Effector memory CD8-positive, alpha-beta T cell (primary cell): ENCODE results near the gene TMEM181.
"Not testable (repeated sequence)": the region's sequence is repeated elsewhere in the genome, so short reads cannot be mapped to it uniquely, and the experiment has no call there.

Source experiments
- ATAC-seq: fragments of 150-1000 bp; cut with Tn5 transposase; replicated peaks from 2 replicates; pipeline ENCODE4 v1.10.0; 2021; ENCODE audit warnings: mild to moderate bottlenecking, moderate library complexity
- DNase-seq, 3 experiments: peaks; one replicate each; pipeline ENCODE4 v3.0.0; 2021
- H3K27ac Mint-ChIP-seq, 2 donors: one replicate each; pipeline ENCODE4 v1.8.0; 2022; ENCODE audit warnings: mild to moderate bottlenecking in 2 of 2, mixed read lengths in 2 of 2, moderate library complexity in 2 of 2
- H3K27me3 Mint-ChIP-seq, 2 donors: one replicate each; pipeline ENCODE4 v1.8.0; 2022; ENCODE audit warnings: mixed read lengths in 2 of 2
- H3K36me3 Mint-ChIP-seq: one replicate; pipeline ENCODE4 v1.8.0; 2022; ENCODE audit warnings: mild to moderate bottlenecking, moderate library complexity, mixed read lengths; ENCODE audit not compliant: insufficient read depth
- H3K4me1 Mint-ChIP-seq, 2 donors: one replicate each; pipeline ENCODE4 v1.8.0; 2022; ENCODE audit warnings: low read depth in 2 of 2, mixed read lengths in 2 of 2
- H3K4me3 Mint-ChIP-seq, 2 donors: one replicate each; pipeline ENCODE4 v1.8.0; 2022; ENCODE audit warnings: mild to moderate bottlenecking in 2 of 2, mixed read lengths in 2 of 2, moderate library complexity in 2 of 2
- H3K9me3 Mint-ChIP-seq, 2 donors: one replicate each; pipeline ENCODE4 v1.8.0; 2022; ENCODE audit warnings: mixed read lengths in 2 of 2

TMEM181 gene

GRCh38 chr6:158544428-158544827 lies 15.5 kb upstream of the TMEM181 start:
- H3K4me1 Mint-ChIP-seq: peaks cover 0 to 2% of the 10 kb centered on the region in 2 donors
- H3K9me3 Mint-ChIP-seq: no peaks in the 10 kb centered on the region
- H3K27me3 Mint-ChIP-seq: peaks cover 37 to 84% of the 10 kb centered on the region in 2 donors
- no peak overlapping the region for H3K27ac Mint-ChIP-seq
- no peak for DNase-seq
- ATAC-seq: no peak
- H3K4me3 Mint-ChIP-seq: no peak overlapping the region
- H3K36me3 Mint-ChIP-seq: no peaks in the 10 kb centered on the region

GRCh38 chr6:158545043-158545966 lies 14.6 kb upstream of the TMEM181 start:
- no peaks in the 10 kb centered on the region for H3K36me3 Mint-ChIP-seq
- peaks cover 30 to 77% of the 10 kb centered on the region in 2 donors for H3K27me3 Mint-ChIP-seq

GRCh38 chr6:158548418-158549161 lies 11.3 kb upstream of the TMEM181 start:
- H3K9me3 Mint-ChIP-seq: no peaks in the 10 kb centered on the region
- no peak for DNase-seq
- H3K27ac Mint-ChIP-seq: no peak overlapping the region
- no peak for ATAC-seq
- peaks cover 21 to 57% of the 10 kb centered on the region in 2 donors for H3K27me3 Mint-ChIP-seq
- no peaks in the 10 kb centered on the region for H3K36me3 Mint-ChIP-seq
- H3K4me3 Mint-ChIP-seq: no peak overlapping the region
- H3K4me1 Mint-ChIP-seq: peaks cover 0 to 2% of the 10 kb centered on the region in 2 donors

More at GRCh38 chr6:158545043-158545966, 14.6 kb upstream of the TMEM181 start:
- DNase-seq (no peak), ATAC-seq (no peak)
- Mint-ChIP-seq H3K9me3 (no peaks in the 10 kb centered on the region), H3K27ac (no peak overlapping the region), H3K4me3 (no peak overlapping the region), H3K4me1 (peaks cover 0 to 2% of the 10 kb centered on the region in 2 donors)

DNA sequence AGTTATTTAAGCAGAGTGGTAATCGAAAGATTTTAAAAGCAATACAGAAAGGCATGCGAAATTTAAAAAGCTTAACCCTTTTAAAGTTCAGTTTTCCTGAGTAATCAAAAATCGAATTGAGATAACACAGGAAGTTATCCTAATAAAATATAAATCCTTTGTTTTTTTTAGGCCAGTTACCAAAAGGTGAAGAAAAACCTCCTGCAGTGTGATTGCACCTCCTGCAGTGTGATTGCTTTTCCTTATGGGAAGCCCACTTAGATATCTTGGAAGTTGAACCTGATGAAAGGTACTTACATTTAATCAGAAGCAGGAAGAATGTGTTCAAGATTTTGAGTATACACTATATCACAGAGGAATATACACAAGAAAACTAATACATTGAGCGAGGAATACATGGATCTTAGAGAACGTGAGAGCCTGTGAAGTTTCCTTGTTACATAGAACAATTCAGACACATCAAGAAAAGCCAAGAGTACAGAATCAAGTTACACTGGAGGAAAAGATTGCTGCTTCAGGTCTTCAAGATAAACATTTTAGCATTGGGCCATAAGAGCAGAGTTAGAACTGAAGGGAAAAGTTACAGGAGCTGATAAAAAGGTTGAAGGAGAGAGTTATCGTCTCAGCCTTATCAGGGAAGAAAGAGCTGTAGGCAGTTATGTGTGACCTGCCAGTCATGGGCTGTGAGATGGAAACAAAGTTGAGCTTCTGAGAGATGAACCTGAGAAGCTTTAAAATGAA lies 7.7 kb upstream of the TMEM181 start:
- Mint-ChIP-seq H3K4me1 (peaks cover 0 to 2% of the 10 kb centered on the region in 2 donors), H3K9me3 (no peaks in the 10 kb centered on the region), H3K36me3 (no peaks in the 10 kb centered on the region), H3K27ac (no peak overlapping the region), H3K27me3 (peaks cover 5 to 25% of the 10 kb centered on the region in 2 donors), H3K4me3 (no peak overlapping the region)
- ATAC-seq (no peak), DNase-seq (no peak)

- ATAC-seq: no peak
- no peak for DNase-seq
- H3K27me3 Mint-ChIP-seq: peaks cover 5 to 25% of the 10 kb centered on the region in 2 donors
- no peaks in the 10 kb centered on the region for H3K9me3 Mint-ChIP-seq
- H3K4me3 Mint-ChIP-seq: no peak overlapping the region
- no peaks in the 10 kb centered on the region for H3K36me3 Mint-ChIP-seq
- H3K4me1 Mint-ChIP-seq: peaks cover 0 to 2% of the 10 kb centered on the region in 2 donors
- no peak overlapping the region for H3K27ac Mint-ChIP-seq
Observed at GRCh38 chr6:158552796-158553138, 7.1 kb upstream of the TMEM181 start.

DNA sequence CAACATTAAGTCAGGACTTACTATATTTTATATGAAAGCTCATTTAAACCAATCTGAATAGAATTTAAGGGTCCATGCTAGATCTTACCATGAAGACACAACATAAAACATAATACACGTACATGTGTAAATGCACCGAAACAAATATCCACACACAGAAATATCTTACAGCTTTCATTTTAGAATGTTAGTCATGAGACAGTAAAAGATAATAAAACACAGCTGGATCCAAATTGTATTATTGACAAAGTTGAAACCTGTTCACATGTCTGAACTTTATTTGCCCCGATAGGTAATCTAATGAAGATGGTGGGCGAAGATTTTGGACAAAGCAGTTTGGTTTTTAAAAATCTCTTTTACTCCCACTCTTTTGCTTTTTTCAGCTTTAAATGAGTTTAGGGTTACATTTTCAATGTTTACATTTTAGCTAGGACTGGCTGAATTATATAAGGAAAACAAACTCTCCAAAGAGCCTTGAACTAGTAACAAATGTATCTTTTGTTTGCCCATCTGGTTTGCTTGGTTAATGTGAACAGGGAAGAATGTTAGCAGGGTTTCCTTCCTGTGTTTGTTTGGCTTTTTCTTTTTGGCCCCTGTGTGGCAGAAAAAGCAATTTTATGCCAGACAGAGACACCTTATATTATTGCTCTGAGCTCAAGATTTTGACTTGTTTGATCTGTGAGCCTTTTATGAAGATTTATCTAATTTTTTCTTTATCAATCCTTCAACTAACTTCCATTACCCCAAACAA lies 5.1 kb upstream of the TMEM181 start:
- Mint-ChIP-seq H3K27me3 (peaks cover 0 to 9% of the 10 kb centered on the region in 2 donors), H3K4me1 (no peaks in the 10 kb centered on the region), H3K9me3 (no peaks in the 10 kb centered on the region), H3K36me3 (peaks cover 3% of the 10 kb centered on the region), H3K27ac (no peak overlapping the region), H3K4me3 (no peak overlapping the region)
- no peak for DNase-seq
- ATAC-seq: no peak

- ATAC-seq (no peak), DNase-seq (no peak)
- Mint-ChIP-seq H3K9me3 (no peaks in the 10 kb centered on the region), H3K4me1 (peaks cover 6% of the 10 kb centered on the region in 2 donors), H3K4me3 (no peak overlapping the region), H3K27ac (no peak overlapping the region), H3K27me3 (peaks cover 0 to 9% of the 10 kb centered on the region in 2 donors), H3K36me3 (peaks cover 16% of the 10 kb centered on the region)
Observed at GRCh38 chr6:158556113-158556512, 3.8 kb upstream of the TMEM181 start.

DNA sequence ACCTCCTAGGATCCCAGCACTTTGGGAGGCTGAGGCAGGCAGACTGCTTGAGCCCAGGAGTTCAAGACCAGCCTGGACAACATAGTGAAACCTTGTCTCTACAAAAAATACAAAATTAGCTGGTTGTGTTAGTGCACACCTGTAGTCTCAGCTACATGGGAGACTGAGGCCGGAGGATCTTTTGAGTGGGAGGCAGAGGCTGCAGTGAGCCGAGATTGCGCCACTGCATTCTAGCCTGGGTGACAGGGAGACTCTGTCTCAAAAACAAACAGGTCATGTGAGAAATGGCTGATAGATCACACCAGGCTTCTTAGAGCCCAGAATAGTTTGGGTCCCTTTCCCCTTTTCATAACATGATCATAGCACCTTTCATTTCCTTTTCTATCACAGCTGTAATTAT lies 2.8 kb upstream of the TMEM181 start:
- H3K27ac Mint-ChIP-seq, H3K4me3 Mint-ChIP-seq, H3K27me3 Mint-ChIP-seq, ATAC-seq, H3K9me3 Mint-ChIP-seq, DNase-seq: not testable (repeated sequence)
- Mint-ChIP-seq H3K36me3 (peaks cover 21% of the 10 kb centered on the region), H3K4me1 (peaks cover 15 to 16% of the 10 kb centered on the region in 2 donors)

GRCh38 chr6:158557927-158558326 lies 2.0 kb upstream of the TMEM181 start:
- H3K36me3 Mint-ChIP-seq: peaks cover 25% of the 10 kb centered on the region
- H3K4me3 Mint-ChIP-seq: no peak overlapping the region
- H3K9me3 Mint-ChIP-seq: no peaks in the 10 kb centered on the region
- no peak for DNase-seq
- no peaks in the 10 kb centered on the region for H3K27me3 Mint-ChIP-seq
- H3K27ac Mint-ChIP-seq: no peak overlapping the region
- H3K4me1 Mint-ChIP-seq: peaks cover 24% of the 10 kb centered on the region in 2 donors
- ATAC-seq: no peak

DNA sequence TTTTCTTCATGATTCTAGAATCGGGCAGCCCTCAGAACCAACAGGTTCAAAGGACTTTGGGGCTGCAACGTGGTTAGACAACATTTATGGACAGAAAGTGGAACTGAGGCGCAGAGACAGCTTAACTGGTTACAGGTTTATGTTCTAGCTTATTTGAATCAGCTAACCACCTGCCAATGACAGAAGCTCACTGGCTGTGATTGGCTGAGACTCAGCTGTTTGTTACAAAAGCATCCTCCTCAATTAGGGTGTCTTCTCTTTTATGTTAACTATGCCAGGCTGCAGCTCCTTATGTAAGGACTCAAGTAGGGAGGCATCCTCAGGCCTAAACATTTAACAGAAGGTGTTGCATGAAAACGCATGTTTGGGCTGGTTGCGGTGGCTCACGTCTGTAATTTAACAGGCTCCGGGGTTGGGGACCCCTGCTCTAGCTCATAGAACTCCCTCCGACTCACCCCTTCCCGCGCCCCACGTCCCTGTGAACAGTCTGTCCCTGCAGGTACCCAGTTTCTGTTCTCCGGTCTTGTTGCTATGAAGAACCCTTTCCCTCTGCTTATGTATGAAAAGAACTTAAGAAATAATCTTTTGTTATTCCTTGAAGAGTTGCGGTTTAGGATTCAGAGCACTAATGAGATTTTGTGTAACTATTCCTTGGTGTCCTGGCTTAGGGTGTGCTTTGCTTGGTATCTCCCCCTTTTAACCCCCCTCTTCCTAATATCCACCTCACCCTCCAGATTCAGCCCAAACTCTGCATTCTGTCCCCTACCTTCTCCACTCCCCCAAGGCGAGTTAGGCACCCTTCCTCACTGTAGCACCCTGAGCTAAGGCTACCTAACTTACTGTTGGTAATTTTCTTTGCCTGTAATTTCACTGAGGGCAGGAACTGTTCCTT lies 1.2 kb upstream of the TMEM181 start:
- ATAC-seq (no peak), DNase-seq (no peak)
- Mint-ChIP-seq H3K36me3 (peaks cover 25% of the 10 kb centered on the region), H3K27ac (peak overlapping the region in 1 of 2 donors; percentile 97), H3K27me3 (no peaks in the 10 kb centered on the region), H3K4me3 (peak overlapping the region; percentile 40 to 97), H3K9me3 (no peaks in the 10 kb centered on the region), H3K4me1 (peaks cover 26% of the 10 kb centered on the region in 2 donors)

DNA sequence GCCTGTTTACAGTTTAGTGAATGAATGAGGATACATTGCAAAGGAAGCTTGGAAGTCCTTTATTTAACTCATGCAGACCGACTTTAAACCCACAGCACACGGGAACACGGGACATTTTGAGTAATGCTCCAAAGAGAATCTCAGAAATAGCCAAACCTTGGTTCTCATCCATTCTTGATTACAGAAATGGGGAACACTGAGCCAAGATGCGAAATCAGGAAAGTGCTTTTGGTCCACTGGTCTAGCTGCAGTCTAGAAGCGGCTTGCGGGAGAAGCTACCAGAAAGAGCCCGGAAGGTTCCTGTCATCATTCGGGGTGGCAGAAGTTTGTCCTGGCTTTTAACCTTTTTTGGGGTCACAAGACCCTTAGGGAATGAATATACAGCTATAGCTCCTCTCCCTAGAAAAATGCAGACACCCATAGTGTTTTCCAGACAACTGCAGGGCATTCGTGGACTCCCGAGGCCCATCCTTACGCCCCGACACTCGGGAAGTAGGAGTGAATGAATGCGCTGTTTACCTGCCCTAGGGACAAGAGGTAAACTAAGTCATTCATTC lies 475 bp upstream of the TMEM181 start:
- Mint-ChIP-seq H3K4me1 (peaks cover 33% of the 10 kb centered on the region in 2 donors), H3K27ac (peak overlapping the region; percentile 97), H3K27me3 (no peaks in the 10 kb centered on the region), H3K9me3 (no peaks in the 10 kb centered on the region), H3K36me3 (peaks cover 26% of the 10 kb centered on the region), H3K4me3 (peak overlapping the region; percentile 40 to 97)
- no peak for DNase-seq
- ATAC-seq: no peak

GRCh38 chr6:158560836-158561320 lies 987 bp downstream of the TMEM181 start:
- H3K36me3 Mint-ChIP-seq: peaks cover 37% of the 10 kb centered on the region
- peaks cover 45 to 48% of the 10 kb centered on the region in 2 donors for H3K4me1 Mint-ChIP-seq

More at GRCh38 chr6:158560836-158561320, 987 bp downstream of the TMEM181 start:
- ATAC-seq (no peak), DNase-seq (no peak)
- Mint-ChIP-seq H3K4me3 (peak overlapping the region; percentile 76 to 97), H3K9me3 (no peaks in the 10 kb centered on the region), H3K27ac (peak overlapping the region; percentile 97), H3K27me3 (no peaks in the 10 kb centered on the region)
